HG03432 (cell line): Measurements from ENCODE around the gene PTGDS.
"Not testable (repeated sequence)": the region's sequence is repeated elsewhere in the genome, so short reads cannot be mapped to it uniquely, and the experiment has no call there.

Experiments
- ATAC-seq: cut with Tn5 transposase; IDR thresholded peaks from one replicate; pipeline ENCODE4 v1.9.1; 2021; ENCODE audit warnings: mild to moderate bottlenecking, moderate library complexity; ENCODE audit not compliant: unreplicated experiment

The PTGDS gene

GRCh38 chr9:136985853-136986252 lies 8.5 kb downstream of the PTGDS start:
- no peak for ATAC-seq

GRCh38 chr9:136988872-136989271 lies 11.6 kb downstream of the PTGDS start:
- ATAC-seq, result no peak

- ATAC-seq, result no peak
Measured at GRCh38 chr9:136990242-136990911, 13.1 kb downstream of the PTGDS start.

DNA sequence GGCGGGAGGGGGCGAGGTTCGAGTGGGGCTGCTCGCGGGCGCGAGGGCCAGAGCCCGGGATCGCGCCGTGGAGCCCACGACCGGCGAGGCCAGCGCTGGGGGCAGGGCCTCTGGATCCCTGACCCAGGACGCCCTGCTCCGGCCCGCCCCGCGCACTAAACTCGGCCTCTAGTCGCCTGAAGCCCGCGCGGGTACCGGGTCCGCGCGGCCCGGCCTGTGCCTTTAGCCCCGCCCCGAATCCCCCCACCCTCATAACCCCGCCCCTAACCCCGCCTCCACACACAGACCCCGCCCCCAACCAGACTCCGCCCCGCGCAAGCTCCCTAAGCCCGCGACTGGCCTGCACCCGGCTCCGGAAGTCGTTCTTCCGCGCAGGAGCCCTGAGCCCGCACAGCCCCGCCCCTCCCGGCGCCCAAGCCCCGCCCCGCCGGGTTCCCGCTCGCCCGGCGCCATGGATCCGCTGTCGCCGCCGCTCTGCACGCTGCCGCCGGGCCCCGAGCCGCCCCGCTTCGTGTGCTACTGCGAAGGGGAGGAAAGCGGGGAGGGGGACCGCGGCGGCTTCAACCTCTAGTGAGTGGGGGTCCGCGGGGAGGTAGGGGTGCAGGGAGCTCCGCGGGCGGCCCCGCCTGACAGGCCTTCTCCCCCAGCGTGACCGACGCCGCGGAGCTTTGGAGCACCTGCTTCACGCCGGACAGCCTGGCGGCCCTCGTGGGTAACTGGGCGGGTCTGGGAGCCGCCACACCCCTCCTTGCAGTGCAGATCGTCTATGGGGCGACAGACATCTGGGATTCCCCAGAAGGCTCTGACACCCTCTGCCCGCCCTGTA lies 14.9 kb downstream of the PTGDS start, which contains the start of gene PAXX:
Gene PAXX, plus strand, starts transcription at position 430 of the 826 bp plus-strand sequence. Its CDS starts 22 bp downstream, at position 452.
- ATAC-seq, result peak; percentile 74

GRCh38 chr9:136992819-136993369 lies 15.6 kb downstream of the PTGDS start:
- ATAC-seq, result no peak

DNA sequence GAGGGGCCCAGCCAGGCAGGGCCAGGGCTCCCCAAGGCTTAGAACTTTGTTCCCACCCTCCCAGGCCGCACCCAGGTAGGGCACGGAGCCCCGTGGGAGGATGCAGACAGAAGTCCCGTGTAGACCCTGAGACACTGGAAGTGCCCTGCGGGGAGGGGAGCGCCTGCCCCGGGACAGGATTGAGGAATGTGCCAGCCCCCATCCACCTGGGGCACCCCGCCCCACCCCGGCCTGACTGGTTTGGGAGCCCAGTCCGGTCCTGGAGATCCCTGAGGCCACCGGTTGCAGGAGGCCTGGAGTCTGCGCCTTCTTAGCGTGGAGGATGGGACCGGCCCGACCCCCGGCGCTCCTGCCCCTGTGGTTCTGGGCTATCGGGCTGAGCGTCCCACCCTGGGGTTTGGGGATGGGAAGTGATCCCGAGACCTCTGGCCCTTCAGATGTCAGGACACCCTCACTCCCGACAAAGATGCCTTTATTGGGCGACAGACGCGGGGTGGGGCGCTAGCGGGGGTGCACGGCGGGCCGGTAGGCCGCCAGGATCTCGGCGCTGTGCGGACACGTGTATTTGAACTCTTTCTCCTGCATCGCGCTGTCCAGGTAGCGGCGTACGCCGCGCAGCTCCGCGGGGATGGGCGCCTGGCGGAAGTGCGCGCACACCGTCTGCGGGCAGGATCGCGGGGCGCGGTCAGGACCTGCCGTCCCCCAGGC lies 17.0 kb downstream of the PTGDS start:
- no peak for ATAC-seq

GRCh38 chr9:136994888-136995230 lies 17.6 kb downstream of the PTGDS start:
- no peak for ATAC-seq

- no peak for ATAC-seq
Measured at GRCh38 chr9:136995362-136995761, 18.1 kb downstream of the PTGDS start.

DNA sequence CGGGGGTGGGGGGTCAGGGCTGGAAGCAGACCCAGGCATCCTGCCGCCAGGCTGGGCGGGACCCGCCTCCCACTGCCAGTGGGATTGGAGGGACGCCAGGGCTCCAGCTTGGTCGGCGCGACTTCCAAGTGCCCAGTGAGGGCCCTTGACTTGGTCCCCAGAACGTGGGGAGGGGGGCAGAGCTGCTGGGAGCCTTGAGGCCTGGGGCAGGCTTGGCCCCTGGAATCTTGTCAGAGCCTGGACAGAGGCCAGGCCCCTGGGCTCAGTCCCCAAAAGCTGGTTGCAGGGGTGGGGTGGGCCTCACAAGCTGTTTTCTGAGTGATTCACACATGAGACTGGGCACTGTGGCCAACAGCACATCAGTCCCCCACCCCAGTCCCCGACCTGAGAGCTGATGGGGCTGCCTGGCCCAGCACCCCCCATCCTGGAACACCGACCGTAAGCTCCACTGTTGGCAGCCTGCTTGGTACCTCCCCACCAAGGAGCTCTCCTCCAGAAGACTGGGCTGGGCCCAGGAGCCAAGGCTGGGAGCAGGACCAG lies 18.5 kb downstream of the PTGDS start:
- no peak for ATAC-seq

GRCh38 chr9:136996361-136997292 lies 19.3 kb downstream of the PTGDS start, which contains the start of gene CLIC3:
Gene CLIC3, minus strand, starts transcription at chr9:136996568. Its CDS starts 25 bp downstream, at chr9:136996543.
- no peak for ATAC-seq

DNA sequence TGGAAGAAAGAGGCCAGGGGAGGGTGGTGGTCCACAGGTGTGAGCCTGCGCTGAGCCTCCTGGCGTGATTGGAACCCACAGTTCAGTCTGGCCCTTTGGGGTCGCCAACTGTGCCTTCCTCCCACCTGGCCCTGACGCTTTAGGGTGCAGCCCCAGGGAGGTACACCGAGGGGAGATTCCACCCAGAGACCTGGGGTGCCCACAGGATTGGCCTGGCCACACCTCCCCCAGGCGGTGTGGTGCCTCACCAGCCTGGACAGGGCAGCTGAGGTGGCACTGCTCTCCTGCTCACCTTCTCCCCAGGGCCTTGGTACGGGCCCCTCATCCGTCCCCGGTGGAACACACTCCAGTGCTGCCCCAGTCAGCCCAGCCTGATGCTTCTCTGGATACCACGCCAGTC lies 20.1 kb downstream of the PTGDS start:
- no peak for ATAC-seq

DNA sequence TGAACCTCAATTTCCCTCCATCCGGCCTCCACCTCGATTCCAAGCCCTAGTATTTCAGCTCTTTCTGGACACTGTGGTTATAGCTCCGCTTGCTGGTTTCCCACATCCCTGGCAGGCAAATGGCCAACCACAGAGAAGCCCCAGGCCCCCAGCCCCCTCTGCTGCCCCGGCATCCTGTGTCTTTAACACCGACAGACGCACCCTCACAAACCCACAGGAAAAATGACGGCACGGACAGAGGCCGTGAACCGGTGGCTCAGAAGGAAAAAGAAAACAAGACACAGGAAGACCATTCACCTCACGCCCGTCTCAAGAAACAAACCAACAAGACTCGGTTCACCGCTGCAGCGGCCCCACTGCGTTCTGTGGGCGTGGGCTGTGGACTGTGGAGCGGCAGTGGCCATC lies 20.5 kb downstream of the PTGDS start:
- ATAC-seq, result no peak

DNA sequence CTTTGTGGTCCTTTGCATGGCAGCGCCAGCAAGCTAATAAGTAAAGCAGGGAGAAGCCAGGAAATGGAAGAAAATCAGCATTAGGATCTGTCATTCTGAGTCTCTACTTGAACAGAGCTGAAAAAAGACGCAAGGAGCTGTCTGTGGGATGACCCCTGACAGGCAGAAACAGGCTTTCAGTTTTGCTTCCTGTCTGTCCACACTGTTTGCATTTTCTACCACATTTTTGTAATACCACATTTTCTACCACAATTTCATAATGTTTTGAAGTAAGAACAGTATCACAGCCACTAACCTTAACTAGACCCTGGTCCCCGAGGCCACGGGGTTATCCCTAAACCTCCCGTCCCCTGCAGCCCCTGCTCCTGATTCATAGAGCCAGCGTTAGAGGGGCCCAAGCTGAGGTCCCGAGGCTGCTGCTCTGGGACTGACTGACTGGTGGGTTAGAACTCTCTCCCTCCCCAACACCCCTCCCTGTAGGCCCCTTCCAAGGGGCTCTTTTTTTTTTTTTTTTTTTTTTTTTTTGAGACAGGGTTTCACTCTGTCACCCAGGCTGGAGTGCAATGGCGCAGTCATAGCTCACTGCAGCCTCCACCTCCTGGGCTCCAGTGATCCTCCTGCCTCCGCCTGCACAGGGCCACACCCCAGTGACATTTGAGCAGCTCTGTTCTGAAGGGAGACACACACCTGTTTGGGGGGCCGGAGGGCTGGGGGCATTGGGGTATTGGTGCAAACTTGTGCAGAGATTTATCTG lies 23.1 kb downstream of the PTGDS start:
- no peak for ATAC-seq

- ATAC-seq, result no peak
Measured at GRCh38 chr9:137001857-137002645, 24.7 kb downstream of the PTGDS start.

GRCh38 chr9:137002646-137003041 lies 25.3 kb downstream of the PTGDS start:
- no peak for ATAC-seq

GRCh38 chr9:137004285-137004684 lies 27.0 kb downstream of the PTGDS start:
- not testable (repeated sequence) for ATAC-seq

- no peak for ATAC-seq
Measured at GRCh38 chr9:137006116-137007003, 29.1 kb downstream of the PTGDS start.
